IPS-20b (cell line): Measurements from ENCODE around the gene KIAA0513.

Experiments
- H3K27ac ChIP-seq: one replicate; pipeline ENCODE4 v1.5.1; 2013; ENCODE audit warnings: low read length
- H3K27me3 ChIP-seq: 2 replicates; pipeline ENCODE4 v1.6.1; 2013; ENCODE audit warnings: mild to moderate bottlenecking, low read length, inconsistent platforms; ENCODE audit not compliant: insufficient read depth
- H3K36me3 ChIP-seq: 2 replicates; pipeline ENCODE4 v1.6.1; 2013; ENCODE audit warnings: low read depth, mild to moderate bottlenecking, inconsistent platforms, low read length, moderate library complexity; ENCODE audit not compliant: insufficient read depth
- H3K4me1 ChIP-seq: 2 replicates; pipeline ENCODE4 v1.6.1; 2013; ENCODE audit warnings: mild to moderate bottlenecking, control low read depth, inconsistent platforms, low read length, moderate library complexity; ENCODE audit not compliant: insufficient read depth
- H3K4me3 ChIP-seq: 2 replicates; pipeline ENCODE4 v1.5.1; 2013; ENCODE audit warnings: mild to moderate bottlenecking, low read length, inconsistent platforms
- H3K9ac ChIP-seq: 2 replicates; pipeline ENCODE4 v1.6.1; 2013; ENCODE audit warnings: low read depth, mild to moderate bottlenecking, inconsistent platforms, low read length, moderate library complexity
- H3K9me3 ChIP-seq: 2 replicates; pipeline ENCODE4 v1.6.1; 2013; ENCODE audit warnings: mild to moderate bottlenecking, low read depth, low read length, inconsistent platforms; ENCODE audit not compliant: insufficient read depth

KIAA0513 gene

DNA sequence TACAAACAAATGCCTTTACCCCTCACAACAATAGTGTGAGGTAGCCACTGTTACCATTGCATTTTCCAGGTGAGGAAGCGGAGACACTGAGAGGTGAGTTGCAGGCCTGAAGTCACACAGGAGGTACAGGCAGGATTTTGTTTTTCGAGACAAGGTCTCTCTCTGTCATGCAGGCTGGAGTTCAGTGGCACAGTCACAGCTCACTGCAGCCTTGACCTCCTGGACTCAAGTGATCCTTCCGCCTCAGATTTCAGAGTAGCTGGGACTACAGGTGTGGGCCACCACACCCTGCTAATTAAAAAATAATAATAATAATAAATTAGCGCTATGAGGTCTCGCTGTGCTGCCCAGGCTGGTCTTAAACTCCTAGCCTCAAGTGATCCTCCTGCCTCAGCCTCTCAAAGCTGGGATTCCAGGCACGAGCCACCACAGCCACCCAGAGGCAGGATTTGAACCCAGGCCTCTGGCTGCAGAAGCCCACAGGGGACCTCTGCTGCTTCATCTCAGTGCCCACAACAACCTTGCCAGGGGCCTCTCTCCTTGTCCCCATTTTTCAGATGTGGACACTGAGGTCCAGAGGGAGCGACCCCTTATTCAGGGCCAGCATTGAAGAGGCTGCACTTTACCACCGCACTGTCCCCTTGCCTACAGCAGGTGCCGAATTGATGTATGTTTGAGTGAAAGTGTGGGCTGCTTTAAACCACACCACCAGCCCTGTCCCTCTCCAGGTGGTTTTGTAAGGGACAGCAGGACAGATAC, 100.7 kb downstream of the KIAA0513 start:
- no peak overlapping the region for H3K4me3 ChIP-seq
- peaks cover 17% of the 10 kb centered on the region; the same call in 1 of the 2 replicates for H3K4me1 ChIP-seq
- H3K36me3 ChIP-seq: no peaks in the 10 kb centered on the region
- H3K9me3 ChIP-seq: no peaks in the 10 kb centered on the region
- H3K27me3 ChIP-seq: 0 out of 2 replicates have a peak, but pooled peaks cover 5% of the 10 kb centered on the region
- no peak overlapping the region for H3K9ac ChIP-seq
- no peak overlapping the region for H3K27ac ChIP-seq

DNA sequence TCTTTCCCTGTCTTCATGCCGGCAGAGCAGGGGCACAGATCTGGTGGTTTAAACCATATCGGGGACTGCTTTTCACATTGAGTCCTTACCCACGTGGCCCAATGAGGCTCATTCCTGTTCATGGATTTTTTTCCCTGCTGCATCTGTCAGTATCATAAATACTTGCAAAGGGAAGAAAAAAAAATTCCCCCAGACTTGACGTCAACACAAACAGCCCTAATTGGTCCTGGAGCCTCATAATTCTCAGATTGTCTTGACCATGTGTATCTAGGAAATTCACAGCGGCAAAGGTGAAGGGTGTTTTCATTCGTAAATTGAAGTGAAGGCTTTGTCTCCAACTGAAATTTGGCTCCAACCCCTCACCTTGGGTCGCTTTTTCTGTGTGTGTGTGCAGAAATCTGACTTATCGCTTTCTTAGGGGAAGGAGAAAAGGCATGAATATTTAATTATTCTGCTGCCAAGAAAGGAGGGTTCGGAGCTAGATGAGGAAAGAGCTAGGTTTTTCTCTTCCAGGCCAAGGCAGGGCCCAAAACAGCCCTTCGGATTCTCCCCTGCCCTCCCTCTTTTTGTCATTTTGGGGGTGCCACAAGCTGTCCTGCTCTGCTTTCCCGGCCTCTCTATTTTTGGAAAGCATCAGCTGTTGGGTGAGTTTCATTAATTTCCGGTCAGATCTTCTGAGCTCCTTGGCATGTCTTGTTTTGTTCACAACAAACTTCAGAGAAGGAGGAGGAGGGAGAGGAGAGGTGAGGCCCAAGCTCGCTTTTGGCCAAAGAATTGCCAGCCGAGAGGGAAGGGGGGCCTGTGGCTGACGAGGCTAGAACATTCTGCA, 102.5 kb downstream of the KIAA0513 start:
- Histone ChIP-seq H3K4me3 (no peak overlapping the region), H3K27me3 (0 out of 2 replicates have a peak, but pooled peaks cover 5% of the 10 kb centered on the region), H3K9ac (no peak overlapping the region)

DNA sequence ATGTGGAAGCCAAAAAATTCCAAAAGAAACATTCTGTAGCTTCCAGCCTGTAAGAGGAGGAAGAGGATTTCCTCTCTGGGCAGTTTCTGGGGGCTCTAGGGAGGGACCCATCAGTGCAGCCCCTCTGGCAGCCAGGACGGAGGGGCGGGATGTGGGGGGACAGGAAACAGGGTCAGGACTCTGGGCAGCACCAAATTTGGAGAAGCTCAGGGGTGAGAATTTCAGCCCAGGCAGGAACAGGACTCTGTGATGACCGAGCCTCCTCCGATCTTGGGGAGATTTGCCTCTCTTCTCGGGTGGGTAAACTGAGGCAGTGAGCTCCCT, 103.1 kb downstream of the KIAA0513 start:
- H3K27ac ChIP-seq: no peak overlapping the region
- H3K9me3 ChIP-seq: no peaks in the 10 kb centered on the region

More for the DNA sequence above, 102.5 kb downstream of the KIAA0513 start:
- no peaks in the 10 kb centered on the region for H3K9me3 ChIP-seq
- H3K36me3 ChIP-seq: no peaks in the 10 kb centered on the region
- H3K4me1 ChIP-seq: peaks cover 17% of the 10 kb centered on the region; the same call in 1 of the 2 replicates
- H3K27ac ChIP-seq: no peak overlapping the region

DNA sequence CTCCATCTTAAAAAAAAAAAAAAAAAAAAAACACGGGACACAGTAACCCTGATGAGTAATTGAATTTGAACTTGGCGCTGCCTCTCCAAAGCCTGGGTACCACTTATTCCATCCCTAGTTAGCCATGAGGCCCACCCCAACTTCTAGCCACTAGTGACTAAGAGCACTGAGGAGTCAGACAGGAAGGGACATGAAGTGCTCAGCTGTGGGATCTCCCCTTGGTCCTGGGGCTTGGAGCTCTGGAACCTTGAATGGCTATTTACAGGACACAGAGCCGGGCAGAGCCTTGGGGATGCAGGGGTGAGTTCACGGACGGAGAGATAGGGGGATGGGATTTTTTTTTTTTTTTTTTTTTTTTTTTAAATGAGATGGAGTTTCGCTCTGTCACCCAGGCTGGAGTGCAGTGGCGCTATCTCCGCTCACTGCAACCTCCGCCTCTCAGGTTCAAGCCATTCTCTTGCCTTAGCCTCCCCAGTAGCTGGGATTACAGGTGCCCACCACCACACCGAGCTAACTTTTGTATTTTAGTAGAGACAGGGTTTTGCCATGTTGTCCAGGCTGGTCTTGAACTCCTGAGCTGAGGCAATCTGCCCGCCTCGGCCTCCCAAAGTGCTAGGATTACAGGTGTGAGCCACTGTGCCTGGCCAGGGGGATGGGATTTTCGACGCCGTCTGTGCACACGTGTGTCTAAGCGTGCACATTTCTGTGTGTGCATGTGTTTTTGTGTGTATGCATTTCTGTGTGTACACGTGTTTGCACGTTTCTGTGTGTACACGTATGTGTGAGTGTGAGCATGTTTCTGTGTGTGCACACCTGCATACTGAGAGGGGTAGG, 105.1 kb downstream of the KIAA0513 start:
- Histone ChIP-seq H3K27ac (no peak overlapping the region), H3K36me3 (no peaks in the 10 kb centered on the region), H3K9me3 (no peaks in the 10 kb centered on the region), H3K9ac (no peak overlapping the region), H3K27me3 (no peaks in the 10 kb centered on the region; the same call in 1 of the 2 replicates), H3K4me1 (0 out of 2 replicates have a peak, but pooled peaks cover 5% of the 10 kb centered on the region), H3K4me3 (no peak overlapping the region)

More for the DNA sequence above, 103.1 kb downstream of the KIAA0513 start:
- H3K36me3 ChIP-seq: no peaks in the 10 kb centered on the region
- no peak overlapping the region for H3K9ac ChIP-seq
- H3K27me3 ChIP-seq: 0 out of 2 replicates have a peak, but pooled peaks cover 5% of the 10 kb centered on the region
- H3K4me1 ChIP-seq: peaks cover 17% of the 10 kb centered on the region; the same call in 1 of the 2 replicates
- H3K4me3 ChIP-seq: no peak overlapping the region

DNA sequence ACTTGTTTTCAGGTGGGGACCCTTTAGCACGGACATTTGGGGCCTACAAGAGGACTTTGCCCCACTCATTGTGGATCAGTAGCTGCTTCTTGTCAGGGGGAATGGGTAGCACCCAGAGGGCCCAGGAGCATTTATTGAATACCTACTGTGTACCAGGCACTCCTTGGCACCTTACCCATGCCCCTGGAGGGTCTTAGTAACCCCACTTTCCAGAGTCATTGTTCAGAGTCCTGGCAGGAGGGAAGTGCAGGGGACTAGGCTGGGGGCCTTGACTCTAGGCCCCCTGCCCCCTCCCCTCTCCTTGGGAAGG, 105.7 kb downstream of the KIAA0513 start:
- H3K4me3 ChIP-seq: no peak overlapping the region
- no peaks in the 10 kb centered on the region for H3K9me3 ChIP-seq
- H3K27me3 ChIP-seq: no peaks in the 10 kb centered on the region; the same call in 1 of the 2 replicates
- no peaks in the 10 kb centered on the region for H3K36me3 ChIP-seq
- no peak overlapping the region for H3K9ac ChIP-seq
- H3K27ac ChIP-seq: no peak overlapping the region
- 0 out of 2 replicates have a peak, but pooled peaks cover 5% of the 10 kb centered on the region for H3K4me1 ChIP-seq

DNA sequence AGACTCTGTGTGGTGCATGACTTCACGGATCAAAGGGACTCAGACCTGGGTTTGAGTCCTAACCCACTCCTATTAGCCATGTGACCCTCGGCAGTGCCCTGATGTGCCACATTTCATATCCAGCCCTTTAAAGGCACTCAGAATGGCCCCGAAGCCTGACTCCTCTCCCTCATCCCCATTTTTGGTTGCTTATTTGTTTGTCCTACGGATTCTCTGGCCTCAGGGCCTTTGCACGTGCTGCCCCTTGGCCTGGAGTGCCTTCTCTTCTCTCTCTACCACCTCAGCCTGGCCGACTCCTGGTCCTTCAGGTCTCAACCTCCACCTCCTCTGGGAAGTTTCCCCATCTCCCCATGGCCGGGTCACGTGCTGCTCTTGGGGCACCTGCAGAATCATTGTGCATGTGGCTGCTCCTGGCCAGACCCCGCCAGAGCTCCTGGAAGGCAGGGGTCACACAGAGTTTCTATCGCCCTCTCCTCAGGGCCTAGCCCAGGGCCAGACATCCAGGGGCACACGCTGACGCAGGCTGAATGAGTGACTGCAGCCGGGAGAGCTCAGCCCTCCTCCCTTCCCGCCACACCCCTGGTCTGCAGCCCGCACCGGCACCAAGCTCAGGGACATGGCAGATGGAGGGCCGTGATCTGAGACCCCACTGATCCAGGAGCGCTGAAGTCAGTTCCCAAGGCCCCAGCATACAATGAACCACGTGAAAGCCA, 106.6 kb downstream of the KIAA0513 start:
- Histone ChIP-seq H3K9me3 (no peaks in the 10 kb centered on the region), H3K27ac (no peak overlapping the region), H3K36me3 (no peaks in the 10 kb centered on the region), H3K27me3 (no peaks in the 10 kb centered on the region; the same call in 1 of the 2 replicates), H3K4me1 (0 out of 2 replicates have a peak, but pooled peaks cover 5% of the 10 kb centered on the region), H3K4me3 (no peak overlapping the region), H3K9ac (no peak overlapping the region)

DNA sequence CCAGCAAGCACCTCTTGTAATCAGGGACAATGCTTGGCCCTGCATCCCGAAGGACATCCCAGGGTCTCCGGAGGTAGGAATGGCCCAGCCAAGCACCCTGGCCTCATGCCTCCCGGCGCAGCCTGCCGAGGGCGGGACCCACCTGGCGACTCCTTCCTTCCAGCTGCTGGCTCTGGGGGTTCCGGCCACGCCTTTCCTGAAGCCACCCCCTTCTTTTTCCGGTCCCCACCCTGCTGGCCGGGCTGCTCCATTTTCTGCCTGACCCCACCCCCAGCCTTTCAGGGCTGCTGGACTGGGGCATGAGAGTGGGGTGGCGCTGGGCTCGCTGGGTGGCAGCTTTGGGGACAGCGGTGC, 107.2 kb downstream of the KIAA0513 start:
- Histone ChIP-seq H3K9ac (no peak overlapping the region), H3K27me3 (no peaks in the 10 kb centered on the region; the same call in 1 of the 2 replicates), H3K9me3 (no peaks in the 10 kb centered on the region), H3K4me1 (0 out of 2 replicates have a peak, but pooled peaks cover 5% of the 10 kb centered on the region), H3K27ac (no peak overlapping the region), H3K36me3 (no peaks in the 10 kb centered on the region), H3K4me3 (no peak overlapping the region)

DNA sequence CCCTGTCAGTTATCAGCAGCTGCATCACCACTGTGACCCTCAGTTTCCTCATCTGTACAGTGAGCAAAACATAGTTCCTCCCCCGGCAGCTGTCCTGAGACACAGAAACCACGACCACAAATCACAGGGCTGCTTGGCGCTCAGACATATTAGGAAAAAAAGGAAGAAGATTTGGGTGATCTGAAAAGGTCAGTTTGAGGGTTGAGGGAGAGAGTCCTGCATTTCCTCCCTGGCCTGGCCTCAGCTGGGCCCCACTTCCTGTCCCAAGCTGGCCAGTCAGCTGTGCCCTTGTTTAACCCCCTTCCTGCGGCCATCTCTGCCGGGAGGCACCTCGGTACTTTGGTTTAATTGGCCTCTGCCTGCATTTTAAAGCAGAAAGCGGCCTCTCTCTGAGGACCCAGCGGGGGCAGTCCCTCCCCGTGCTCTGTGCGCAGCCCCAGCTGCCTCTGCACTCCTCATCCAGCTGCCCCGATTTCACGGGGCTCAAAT, 108.7 kb downstream of the KIAA0513 start:
- H3K9ac ChIP-seq: peak overlapping the region; percentile 45; the same call in 1 of the 2 replicates

DNA sequence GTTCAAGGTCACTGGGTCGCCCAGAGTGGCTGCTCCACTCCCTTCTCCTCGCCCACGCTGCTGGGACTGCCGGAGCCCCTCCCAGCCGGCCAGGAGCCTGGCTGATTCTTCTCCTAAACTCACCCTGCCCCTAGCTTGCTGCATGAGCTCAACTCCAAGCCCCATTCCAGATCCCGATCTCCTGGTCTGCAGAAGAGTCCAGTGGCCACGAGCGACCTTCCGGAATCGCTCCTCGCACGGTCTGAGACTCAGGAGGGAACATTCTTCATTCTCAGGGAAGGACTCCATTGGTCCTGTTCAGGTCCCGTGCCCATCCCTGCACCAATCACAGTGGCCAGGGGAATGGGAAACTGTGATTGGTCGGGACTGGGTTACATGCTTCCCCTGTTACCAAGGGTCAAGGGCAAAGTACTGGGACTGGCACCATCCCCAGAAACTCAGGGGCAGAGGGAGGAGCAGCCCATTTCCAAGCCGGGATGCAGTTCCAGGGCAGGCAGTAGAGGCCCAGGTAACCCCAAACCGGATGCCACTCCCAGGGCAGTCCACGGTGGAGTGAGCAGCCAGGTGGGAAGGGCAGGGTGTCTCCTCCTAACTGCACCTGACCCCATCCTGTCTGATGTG, 109.2 kb downstream of the KIAA0513 start:
- Histone ChIP-seq H3K27ac (no peak overlapping the region), H3K9ac (peak overlapping the region; percentile 45; the same call in 1 of the 2 replicates), H3K36me3 (no peaks in the 10 kb centered on the region), H3K27me3 (no peaks in the 10 kb centered on the region; the same call in 1 of the 2 replicates), H3K9me3 (no peaks in the 10 kb centered on the region), H3K4me3 (no peak overlapping the region), H3K4me1 (no peaks in the 10 kb centered on the region)

More for the DNA sequence above, 108.7 kb downstream of the KIAA0513 start:
- H3K9me3 ChIP-seq: no peaks in the 10 kb centered on the region
- no peak overlapping the region for H3K27ac ChIP-seq
- H3K4me3 ChIP-seq: no peak overlapping the region
- H3K36me3 ChIP-seq: no peaks in the 10 kb centered on the region
- H3K4me1 ChIP-seq: no peaks in the 10 kb centered on the region
- no peaks in the 10 kb centered on the region; the same call in 1 of the 2 replicates for H3K27me3 ChIP-seq

DNA sequence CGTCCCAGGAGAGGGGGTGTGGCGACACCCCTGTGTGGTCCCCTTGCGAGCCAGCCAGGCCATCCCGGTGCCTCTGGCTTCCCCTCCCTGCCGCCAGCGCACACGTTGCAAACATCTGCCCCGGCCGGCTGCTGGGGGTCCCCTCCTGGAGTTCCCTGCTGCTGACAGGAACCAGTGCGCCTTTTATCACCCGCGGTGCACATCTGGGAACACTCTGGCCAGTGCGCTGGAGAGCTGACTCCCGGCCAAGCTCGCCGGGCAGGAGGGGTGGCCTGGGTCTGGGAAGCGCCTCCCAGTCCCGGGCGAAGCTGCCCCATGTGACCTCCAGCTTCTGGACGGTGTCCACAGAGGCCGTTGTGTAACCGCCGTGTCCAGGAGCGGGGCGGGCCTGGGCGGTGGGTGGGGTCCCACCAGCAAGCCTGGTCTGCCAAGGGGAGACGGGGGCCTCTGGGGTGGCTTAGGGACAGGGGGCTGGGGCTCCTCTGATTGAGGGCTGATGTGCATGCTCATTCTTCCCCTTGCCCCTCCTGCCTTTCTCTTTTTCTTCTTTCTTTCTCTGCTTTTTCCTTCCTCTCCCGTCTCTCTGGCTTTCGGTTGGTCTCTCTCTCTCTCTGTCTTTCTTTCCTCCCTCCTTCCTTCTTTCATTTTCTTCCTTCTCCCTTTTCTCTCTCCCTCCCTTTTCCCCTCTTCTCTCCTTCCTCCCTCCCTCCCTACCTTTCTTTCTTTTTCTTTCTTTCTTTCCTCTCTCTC, 109.9 kb downstream of the KIAA0513 start:
- H3K9ac ChIP-seq: no peak overlapping the region
- no peaks in the 10 kb centered on the region; the same call in 1 of the 2 replicates for H3K27me3 ChIP-seq
- no peaks in the 10 kb centered on the region for H3K9me3 ChIP-seq
- H3K4me1 ChIP-seq: no peaks in the 10 kb centered on the region
- H3K4me3 ChIP-seq: no peak overlapping the region
- no peaks in the 10 kb centered on the region for H3K36me3 ChIP-seq
- H3K27ac ChIP-seq: no peak overlapping the region
